Endometrium (tissue), 2 donors: ENCODE data around the gene APBB1.

Experiments used
- FAIRE-seq: peaks from 2 replicates; lab custom pipeline; 2012; peaks lifted over from hg19 to GRCh38; lab: Jason Lieb, UNC
- donor health status: control.
- donor health status: control.

Gene APBB1

GRCh38 chr11:6391537-6392134, 27.3 kb downstream of the APBB1 start:
- FAIRE-seq = no peak

- FAIRE-seq = no peak
Measured at GRCh38 chr11:6390718-6391469, 28.0 kb downstream of the APBB1 start.

- FAIRE-seq = no peak
Measured at GRCh38 chr11:6389905-6390717, 28.8 kb downstream of the APBB1 start, which contains the start of gene SMPD1. TSS of gene SMPD1 (plus strand) at chr11:6390474. CDS start at chr11:6390599, 125 bp downstream.

- FAIRE-seq = no peak
Measured at GRCh38 chr11:6388748-6389147, 30.1 kb downstream of the APBB1 start.

- FAIRE-seq = no peak
Measured at GRCh38 chr11:6387811-6388599, 30.9 kb downstream of the APBB1 start.

- FAIRE-seq = no peak
Measured at GRCh38 chr11:6385046-6385777, 33.7 kb downstream of the APBB1 start.

- FAIRE-seq = no peak
Measured at GRCh38 chr11:6378640-6378989, 40.3 kb downstream of the APBB1 start.

GRCh38 chr11:6377902-6378639, 40.8 kb downstream of the APBB1 start:
- no peak for FAIRE-seq

GRCh38 chr11:6371825-6372224, 47.1 kb downstream of the APBB1 start:
- FAIRE-seq = no peak

- FAIRE-seq = no peak
Measured at GRCh38 chr11:6365659-6366058, 53.2 kb downstream of the APBB1 start.

- FAIRE-seq = no peak
Measured at GRCh38 chr11:6362873-6363678, 55.8 kb downstream of the APBB1 start.

- no peak for FAIRE-seq
Measured at GRCh38 chr11:6362185-6362872, 56.6 kb downstream of the APBB1 start.

- FAIRE-seq = no peak
Measured at GRCh38 chr11:6360183-6360582, 58.7 kb downstream of the APBB1 start.

GRCh38 chr11:6357222-6357621, 61.7 kb downstream of the APBB1 start:
- no peak for FAIRE-seq

GRCh38 chr11:6356503-6357055, 62.3 kb downstream of the APBB1 start:
- FAIRE-seq = no peak

GRCh38 chr11:6354651-6355485, 64.0 kb downstream of the APBB1 start:
- no peak for FAIRE-seq

GRCh38 chr11:6353367-6353987, 65.4 kb downstream of the APBB1 start:
- FAIRE-seq = no peak
